ENCODE results near the gene FNBP1L.
A peak's percentile ranks its signal among the peaks of the same experiment; 100 is the strongest.

FNBP1L gene

GRCh38 chr1:93438716-93439115 lies 9.2 kb upstream of the FNBP1L start:
- Histone ChIP-seq H3K27ac (no peak overlapping the region), H3K9ac (ENCODE audit: insufficient read length) (no peak overlapping the region), H3K4me3 (no peak overlapping the region), H3K9me3 (ENCODE audit: low read depth, low read length) (no peaks in the 10 kb centered on the region), H3K36me3 (ENCODE audit: insufficient read depth, low read length) (no peaks in the 10 kb centered on the region)
- DNase-seq (ENCODE audit: low read depth, low spot score): no peak
- TF ChIP-seq EZH2 (IDR thresholded peaks at IDR 0.05) (no peak), FOXP2 (optimal IDR thresholded peaks at IDR 0.05; ENCODE audit: control extremely low read depth, extremely low read length, insufficient read depth) (no peak), POLR2AphosphoS5 (IDR thresholded peaks at IDR 0.05; ENCODE audit: borderline replicate concordance, low read depth, low read length) (no peak)

- no peak overlapping the region for H3K27ac ChIP-seq
- TF ChIP-seq EZH2 (IDR thresholded peaks at IDR 0.05): no peak
- H3K9ac ChIP-seq (ENCODE audit: insufficient read length): no peak overlapping the region
- H3K36me3 ChIP-seq (ENCODE audit: insufficient read depth, low read length): no peaks in the 10 kb centered on the region
- no peaks in the 10 kb centered on the region for H3K9me3 ChIP-seq (ENCODE audit: low read depth, low read length)
- DNase-seq (ENCODE audit: low read depth, low spot score): no peak
- H3K4me3 ChIP-seq: no peak overlapping the region
Observed at GRCh38 chr1:93440272-93440671, 7.6 kb upstream of the FNBP1L start.

GRCh38 chr1:93440706-93441105 lies 7.2 kb upstream of the FNBP1L start:
- H3K36me3 ChIP-seq (ENCODE audit: insufficient read depth, low read length): no peaks in the 10 kb centered on the region
- H3K27ac ChIP-seq: no peak overlapping the region
- no peak for TF ChIP-seq POLR2AphosphoS5 (IDR thresholded peaks at IDR 0.05; ENCODE audit: borderline replicate concordance, low read depth, low read length)
- TF ChIP-seq EZH2 (IDR thresholded peaks at IDR 0.05): no peak
- no peak for TF ChIP-seq FOXP2 (optimal IDR thresholded peaks at IDR 0.05; ENCODE audit: control extremely low read depth, extremely low read length, insufficient read depth)
- no peak for DNase-seq (ENCODE audit: low read depth, low spot score)
- H3K4me3 ChIP-seq: no peak overlapping the region
- no peaks in the 10 kb centered on the region for H3K9me3 ChIP-seq (ENCODE audit: low read depth, low read length)
- H3K9ac ChIP-seq (ENCODE audit: insufficient read length): no peak overlapping the region

GRCh38 chr1:93441589-93441988 lies 6.3 kb upstream of the FNBP1L start:
- DNase-seq (ENCODE audit: low read depth, low spot score): no peak
- H3K9me3 ChIP-seq (ENCODE audit: low read depth, low read length): no peaks in the 10 kb centered on the region
- TF ChIP-seq POLR2AphosphoS5 (IDR thresholded peaks at IDR 0.05; ENCODE audit: borderline replicate concordance, low read depth, low read length) (no peak), EZH2 (IDR thresholded peaks at IDR 0.05) (no peak), FOXP2 (optimal IDR thresholded peaks at IDR 0.05; ENCODE audit: control extremely low read depth, extremely low read length, insufficient read depth) (no peak)
- no peak overlapping the region for H3K9ac ChIP-seq (ENCODE audit: insufficient read length)
- no peaks in the 10 kb centered on the region for H3K36me3 ChIP-seq (ENCODE audit: insufficient read depth, low read length)
- H3K4me3 ChIP-seq: no peak overlapping the region
- no peak overlapping the region for H3K27ac ChIP-seq

GRCh38 chr1:93442008-93442666 lies 5.8 kb upstream of the FNBP1L start:
- no peak overlapping the region for H3K27ac ChIP-seq
- DNase-seq (ENCODE audit: low read depth, low spot score): no peak
- TF ChIP-seq FOXP2 (optimal IDR thresholded peaks at IDR 0.05; ENCODE audit: control extremely low read depth, extremely low read length, insufficient read depth) (no peak), POLR2AphosphoS5 (IDR thresholded peaks at IDR 0.05; ENCODE audit: borderline replicate concordance, low read depth, low read length) (no peak), EZH2 (IDR thresholded peaks at IDR 0.05) (no peak)
- no peaks in the 10 kb centered on the region for H3K36me3 ChIP-seq (ENCODE audit: insufficient read depth, low read length)
- no peaks in the 10 kb centered on the region for H3K9me3 ChIP-seq (ENCODE audit: low read depth, low read length)
- H3K4me3 ChIP-seq: no peak overlapping the region
- H3K9ac ChIP-seq (ENCODE audit: insufficient read length): no peak overlapping the region

- Histone ChIP-seq H3K27ac (no peak overlapping the region), H3K4me3 (no peak overlapping the region), H3K36me3 (ENCODE audit: insufficient read depth, low read length) (no peaks in the 10 kb centered on the region), H3K9me3 (ENCODE audit: low read depth, low read length) (no peaks in the 10 kb centered on the region), H3K9ac (ENCODE audit: insufficient read length) (no peak overlapping the region)
- DNase-seq (ENCODE audit: low read depth, low spot score): no peak
- no peak for TF ChIP-seq FOXP2 (optimal IDR thresholded peaks at IDR 0.05; ENCODE audit: control extremely low read depth, extremely low read length, insufficient read depth)
- no peak for TF ChIP-seq EZH2 (IDR thresholded peaks at IDR 0.05)
- no peak for TF ChIP-seq POLR2AphosphoS5 (IDR thresholded peaks at IDR 0.05; ENCODE audit: borderline replicate concordance, low read depth, low read length)
Observed at GRCh38 chr1:93442741-93443140, 5.2 kb upstream of the FNBP1L start.

- Histone ChIP-seq H3K9me3 (ENCODE audit: low read depth, low read length) (no peaks in the 10 kb centered on the region), H3K4me3 (no peak overlapping the region), H3K9ac (ENCODE audit: insufficient read length) (no peak overlapping the region), H3K27ac (no peak overlapping the region), H3K36me3 (ENCODE audit: insufficient read depth, low read length) (no peaks in the 10 kb centered on the region)
- no peak for DNase-seq (ENCODE audit: low read depth, low spot score)
- TF ChIP-seq POLR2AphosphoS5 (IDR thresholded peaks at IDR 0.05; ENCODE audit: borderline replicate concordance, low read depth, low read length): no peak
- no peak for TF ChIP-seq EZH2 (IDR thresholded peaks at IDR 0.05)
- TF ChIP-seq FOXP2 (optimal IDR thresholded peaks at IDR 0.05; ENCODE audit: control extremely low read depth, extremely low read length, insufficient read depth): no peak
Observed at GRCh38 chr1:93443454-93443853, 4.5 kb upstream of the FNBP1L start.

- 0 out of 2 replicates have a peak, but pooled peaks cover 3% of the 10 kb centered on the region for H3K36me3 ChIP-seq (ENCODE audit: insufficient read depth, low read length)
- H3K9ac ChIP-seq (ENCODE audit: insufficient read length): peak overlapping the region; percentile 79
- no peak overlapping the region for H3K27ac ChIP-seq
- no peak for DNase-seq (ENCODE audit: low read depth, low spot score)
- TF ChIP-seq EZH2 (IDR thresholded peaks at IDR 0.05): no peak
- no peak for TF ChIP-seq POLR2AphosphoS5 (IDR thresholded peaks at IDR 0.05; ENCODE audit: borderline replicate concordance, low read depth, low read length)
- TF ChIP-seq FOXP2 (optimal IDR thresholded peaks at IDR 0.05; ENCODE audit: control extremely low read depth, extremely low read length, insufficient read depth): no peak
- H3K9me3 ChIP-seq (ENCODE audit: low read depth, low read length): no peaks in the 10 kb centered on the region
- H3K4me3 ChIP-seq: peak overlapping the region; percentile 97
Observed at GRCh38 chr1:93446837-93447451, 974 bp upstream of the FNBP1L start.

Data from SK-N-MC (cell line).